GM19328 (cell line): Measurements from ENCODE around the gene RIPOR2.

Experiments used
- ATAC-seq: cut with Tn5 transposase; IDR thresholded peaks from one replicate; pipeline ENCODE4 v1.9.1; 2021; ENCODE audit warnings: mild to moderate bottlenecking, moderate library complexity; ENCODE audit not compliant: unreplicated experiment

Gene RIPOR2, protein sequence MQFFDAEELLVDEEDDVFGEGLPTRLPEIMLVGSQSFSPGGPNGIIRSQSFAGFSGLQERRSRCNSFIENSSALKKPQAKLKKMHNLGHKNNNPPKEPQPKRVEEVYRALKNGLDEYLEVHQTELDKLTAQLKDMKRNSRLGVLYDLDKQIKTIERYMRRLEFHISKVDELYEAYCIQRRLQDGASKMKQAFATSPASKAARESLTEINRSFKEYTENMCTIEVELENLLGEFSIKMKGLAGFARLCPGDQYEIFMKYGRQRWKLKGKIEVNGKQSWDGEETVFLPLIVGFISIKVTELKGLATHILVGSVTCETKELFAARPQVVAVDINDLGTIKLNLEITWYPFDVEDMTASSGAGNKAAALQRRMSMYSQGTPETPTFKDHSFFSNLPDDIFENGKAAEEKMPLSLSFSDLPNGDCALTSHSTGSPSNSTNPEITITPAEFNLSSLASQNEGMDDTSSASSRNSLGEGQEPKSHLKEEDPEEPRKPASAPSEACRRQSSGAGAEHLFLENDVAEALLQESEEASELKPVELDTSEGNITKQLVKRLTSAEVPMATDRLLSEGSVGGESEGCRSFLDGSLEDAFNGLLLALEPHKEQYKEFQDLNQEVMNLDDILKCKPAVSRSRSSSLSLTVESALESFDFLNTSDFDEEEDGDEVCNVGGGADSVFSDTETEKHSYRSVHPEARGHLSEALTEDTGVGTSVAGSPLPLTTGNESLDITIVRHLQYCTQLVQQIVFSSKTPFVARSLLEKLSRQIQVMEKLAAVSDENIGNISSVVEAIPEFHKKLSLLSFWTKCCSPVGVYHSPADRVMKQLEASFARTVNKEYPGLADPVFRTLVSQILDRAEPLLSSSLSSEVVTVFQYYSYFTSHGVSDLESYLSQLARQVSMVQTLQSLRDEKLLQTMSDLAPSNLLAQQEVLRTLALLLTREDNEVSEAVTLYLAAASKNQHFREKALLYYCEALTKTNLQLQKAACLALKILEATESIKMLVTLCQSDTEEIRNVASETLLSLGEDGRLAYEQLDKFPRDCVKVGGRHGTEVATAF

DNA sequence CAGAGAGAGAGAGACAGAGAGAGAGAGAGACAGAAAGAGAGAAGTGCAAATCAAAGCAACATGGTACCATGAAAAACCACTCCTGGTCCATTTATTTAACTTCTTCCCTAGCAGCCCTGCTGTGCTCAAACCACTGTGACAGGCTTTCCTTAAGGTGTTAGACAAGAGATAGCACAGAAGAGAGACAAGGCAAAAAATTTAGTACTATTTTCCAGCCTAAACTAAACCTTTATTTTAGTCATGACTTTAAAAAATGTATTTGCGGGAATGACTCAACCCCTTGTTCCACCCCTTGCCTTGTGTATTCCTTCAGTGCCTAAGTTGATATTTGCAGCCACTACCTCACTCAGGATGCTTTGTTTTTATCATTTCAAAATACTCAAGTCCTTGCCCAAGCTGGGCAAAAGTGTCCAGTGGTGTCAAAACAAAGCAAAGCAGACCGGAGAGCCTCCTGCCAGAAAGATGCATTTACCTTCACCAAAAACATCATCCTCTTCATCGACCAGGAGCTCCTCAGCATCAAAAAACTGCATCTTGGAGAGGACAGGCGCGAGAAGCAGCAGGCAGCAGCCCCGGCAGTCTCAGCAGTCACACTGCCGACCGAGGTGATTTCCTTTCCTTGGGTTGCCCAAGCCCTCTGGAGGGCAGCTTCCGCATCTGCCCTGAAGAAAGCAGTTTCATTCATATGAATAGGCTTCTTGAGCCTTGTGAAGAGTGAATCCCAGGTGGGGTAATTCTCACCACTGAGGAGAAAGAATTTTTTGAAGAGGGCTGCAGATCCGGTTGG is at the start of gene RIPOR2:
Gene RIPOR2 (minus strand): TSS at position 595 of the 787 bp plus-strand sequence. CDS start 62 bp downstream, at position 533.
- ATAC-seq: no peak

- ATAC-seq: no peak
Observed at GRCh38 chr6:24985323-24985722, 49.6 kb upstream of the RIPOR2 start.

- ATAC-seq: no peak
Observed at GRCh38 chr6:24982231-24982630, 46.5 kb upstream of the RIPOR2 start.

- no peak for ATAC-seq
Observed at GRCh38 chr6:24981386-24981760, 45.6 kb upstream of the RIPOR2 start.

- ATAC-seq: no peak
Observed at GRCh38 chr6:24980507-24981385, 45.0 kb upstream of the RIPOR2 start.

- no peak for ATAC-seq
Observed at GRCh38 chr6:24979176-24979575, 43.4 kb upstream of the RIPOR2 start.

DNA sequence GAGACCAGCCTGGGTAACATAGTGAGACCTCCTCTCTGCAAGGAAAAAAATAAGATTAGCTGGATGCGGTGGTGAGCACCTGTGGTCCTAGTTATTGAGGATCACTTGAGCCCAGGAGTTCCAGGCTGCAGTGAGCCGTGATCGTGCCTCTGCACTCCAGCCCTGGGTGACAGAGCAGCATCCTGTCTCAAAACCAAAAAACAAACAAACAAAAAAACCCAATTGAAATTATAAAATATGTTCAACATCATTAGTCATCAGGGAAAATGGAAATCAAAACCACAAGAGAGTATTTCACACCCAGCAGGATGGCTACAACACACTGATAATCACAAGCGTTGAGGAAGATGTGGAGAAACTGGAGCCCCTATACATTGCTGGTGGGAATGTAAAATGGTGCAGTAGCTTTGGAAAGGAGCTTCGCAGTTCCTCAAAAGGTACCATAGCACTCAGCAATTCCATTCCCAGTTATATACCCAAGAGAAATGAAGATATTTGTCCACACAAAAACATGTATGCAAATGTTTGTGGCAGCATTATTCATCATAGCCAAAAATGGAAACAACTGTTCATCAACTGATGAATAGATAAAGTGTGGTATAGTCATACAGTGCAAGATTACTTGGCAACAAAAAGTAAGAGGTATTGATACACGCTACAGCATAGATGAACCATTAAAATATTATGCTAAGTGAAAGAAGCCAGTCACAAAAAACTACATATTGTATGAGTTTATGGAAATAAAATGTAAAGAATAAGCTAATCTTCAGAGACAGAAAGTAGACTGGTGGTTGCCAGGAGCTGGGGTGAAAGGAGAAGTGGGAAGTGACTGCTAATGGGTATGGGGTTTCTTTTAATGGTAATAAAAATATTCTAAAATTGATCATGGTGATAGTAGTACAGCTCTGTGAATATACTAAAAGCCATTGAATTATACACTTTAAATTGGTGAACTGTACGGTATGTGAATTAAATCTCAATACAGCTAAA is 38.7 kb upstream of the RIPOR2 start:
- ATAC-seq: no peak

GRCh38 chr6:24972311-24972958 is 36.7 kb upstream of the RIPOR2 start:
- ATAC-seq: no peak

DNA sequence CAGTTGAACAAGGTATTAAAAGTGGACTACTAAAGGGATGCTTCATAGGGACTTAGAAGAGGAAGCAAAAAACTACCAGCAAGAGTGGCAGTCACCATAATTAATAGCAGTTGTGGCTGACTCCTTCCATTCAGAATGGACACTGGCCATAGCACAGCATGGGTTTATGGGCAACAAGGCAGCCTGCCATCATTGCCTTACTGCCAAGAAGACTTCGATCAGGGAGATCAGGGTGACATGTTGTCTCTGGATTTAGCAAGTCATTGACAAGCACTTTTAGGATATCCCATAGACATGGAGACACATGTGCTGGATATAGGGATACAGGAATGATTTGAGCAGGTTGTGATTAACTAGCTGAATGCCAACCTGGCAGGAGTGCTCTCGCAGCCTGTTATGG is 35.3 kb upstream of the RIPOR2 start:
- no peak for ATAC-seq

DNA sequence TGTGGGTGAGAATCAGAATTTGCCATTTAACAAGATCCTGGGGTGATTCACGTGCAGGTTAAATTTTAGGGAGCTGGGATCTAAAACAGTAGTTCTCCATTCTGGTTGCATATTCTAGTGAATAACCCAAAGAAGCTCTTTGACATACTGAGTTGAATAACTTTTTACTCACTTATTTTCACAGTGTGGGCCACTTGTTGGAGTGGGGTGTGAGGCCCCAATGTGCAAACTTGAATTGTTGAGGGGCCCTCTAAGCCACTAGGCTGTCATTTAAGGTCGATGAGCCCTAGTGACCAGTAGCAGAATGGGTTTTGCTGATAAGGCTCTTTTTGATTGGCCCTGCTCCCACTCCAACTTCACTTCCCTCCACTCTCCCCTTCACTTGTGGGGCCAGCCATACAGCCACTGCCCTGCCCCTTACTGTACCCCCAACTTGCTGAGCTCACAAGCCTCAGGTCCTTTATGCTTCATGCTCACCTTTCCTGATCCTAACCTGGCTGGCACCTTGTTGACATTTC is 33.6 kb upstream of the RIPOR2 start:
- ATAC-seq: no peak

DNA sequence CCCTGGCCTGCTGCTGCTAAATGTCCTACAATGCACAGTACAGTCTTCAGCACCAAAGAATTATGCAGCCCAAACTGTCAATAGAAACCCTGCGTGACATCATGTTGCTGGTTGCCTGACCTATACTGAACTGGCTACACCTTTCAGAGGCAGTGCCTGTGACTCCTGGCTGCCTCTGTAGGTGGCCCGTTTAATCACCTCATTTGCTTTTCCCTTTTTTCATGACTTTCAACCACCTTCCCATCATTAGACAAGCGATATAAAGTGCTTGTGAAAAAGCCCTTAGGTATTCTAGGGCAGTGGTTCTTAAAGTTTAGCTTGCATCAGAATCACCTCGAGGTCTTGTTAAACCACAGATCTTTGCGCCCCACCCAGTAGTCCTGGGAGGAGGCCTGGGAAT is 33.0 kb upstream of the RIPOR2 start:
- ATAC-seq: no peak

GRCh38 chr6:24967211-24967610 is 31.5 kb upstream of the RIPOR2 start:
- no peak for ATAC-seq

DNA sequence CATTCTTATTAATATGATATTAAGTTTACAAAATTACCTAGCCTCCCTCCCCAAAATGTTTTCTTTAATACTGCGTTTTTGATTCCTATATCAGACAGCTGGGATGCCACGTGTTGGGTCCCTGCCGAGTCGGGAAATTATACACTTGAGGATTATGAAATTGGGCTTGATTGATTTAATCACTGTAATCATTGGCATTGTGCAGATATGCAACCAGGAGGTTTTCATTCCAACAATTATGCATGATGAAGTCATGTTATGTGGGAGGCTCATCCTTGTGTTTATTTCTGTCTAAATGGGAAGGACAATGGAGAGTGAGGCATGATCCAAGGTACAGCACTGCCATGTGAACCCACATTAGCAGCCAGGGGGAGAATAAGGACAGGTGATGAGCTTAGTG is 30.6 kb upstream of the RIPOR2 start:
- ATAC-seq: no peak

DNA sequence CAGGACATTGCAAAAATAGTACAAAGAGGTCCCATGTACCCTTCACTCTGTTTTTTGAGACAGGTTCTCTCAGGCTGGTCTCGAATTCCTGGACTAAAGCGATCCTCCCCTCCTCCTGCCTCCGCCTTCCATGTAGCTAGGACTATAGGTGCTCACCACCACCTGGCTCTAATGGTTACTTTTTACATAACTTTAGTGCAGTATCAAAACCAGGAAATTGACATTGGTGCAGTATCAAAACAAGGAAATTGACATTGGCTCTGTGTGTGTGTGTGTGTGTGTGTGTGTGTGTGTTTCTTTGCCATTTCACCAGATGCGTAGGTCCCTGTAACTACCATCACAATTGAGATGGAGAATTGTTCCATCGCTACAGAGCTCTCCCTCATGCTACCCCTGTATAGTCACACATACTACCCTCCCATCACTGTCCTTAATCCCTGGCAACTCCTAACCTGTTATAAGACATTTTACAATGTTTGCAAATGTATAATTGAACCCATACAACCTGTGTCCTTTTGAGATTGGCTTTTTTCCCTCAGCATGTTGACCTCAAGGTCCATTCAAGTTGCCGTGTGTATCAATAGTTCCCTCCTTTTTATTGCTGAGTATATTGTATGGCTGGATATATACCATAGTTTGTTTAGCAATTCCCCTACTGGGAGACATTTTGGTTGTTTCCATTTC is 28.3 kb upstream of the RIPOR2 start:
- no peak for ATAC-seq

GRCh38 chr6:24963339-24963738 is 27.6 kb upstream of the RIPOR2 start:
- no peak for ATAC-seq

DNA sequence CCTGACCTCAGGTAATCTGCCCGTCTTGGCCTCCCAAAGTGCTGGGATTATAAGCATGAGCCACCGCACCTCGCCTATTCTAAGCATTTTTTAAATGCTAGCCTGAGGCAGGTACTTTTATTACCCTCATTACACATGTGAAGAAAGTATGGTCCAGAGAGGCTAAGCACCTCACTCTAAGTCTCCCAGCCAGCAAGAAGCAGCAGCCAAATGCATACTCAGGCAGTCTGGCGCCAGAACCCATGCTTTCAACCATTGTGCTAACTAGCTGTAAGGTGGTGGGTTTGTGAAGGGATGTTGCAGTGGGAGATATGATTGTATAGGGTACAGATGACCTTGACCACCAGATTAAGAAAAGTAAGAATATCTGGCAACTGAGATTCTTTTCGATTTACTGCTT is 26.1 kb upstream of the RIPOR2 start:
- ATAC-seq: no peak

- ATAC-seq: no peak
Observed at GRCh38 chr6:24960991-24961475, 25.3 kb upstream of the RIPOR2 start.
